ENCODE measurements around the gene P4HA2. TPM values are rescaled to one million over a fixed set of nuclear protein-coding genes. Genes with fewer than 3 reads are reported as not detected.
A peak's percentile ranks its signal among the peaks of the same experiment; 100 is the strongest.

Gene P4HA2
- total and polyA plus RNA-seq, 2 experiments from 2014 or later: 139 to 246 TPM

- Histone ChIP-seq H3K4me2 (peak overlapping the region; percentile 29), H4K20me1 (ENCODE audit: insufficient read depth, poor library complexity, severe bottlenecking) (no peaks in the 10 kb centered on the region), H3K79me2 (peaks cover 49% of the 10 kb centered on the region), H3K9me3 (ENCODE audit: low read depth) (no peaks in the 10 kb centered on the region), H3K4me3 (no peak overlapping the region), H3K27me3 (no peaks in the 10 kb centered on the region), H3K4me1 (ENCODE audit: insufficient read depth) (peaks cover 21% of the 10 kb centered on the region), H3K36me3 (replicated peaks; ENCODE audit: insufficient read depth, low read depth) (no peaks in the 10 kb centered on the region), H3K27ac (peak overlapping the region; percentile 73), H2AFZ (no peak overlapping the region), H3K9me2 (replicated peaks; ENCODE audit: insufficient read depth) (no peaks in the 10 kb centered on the region)
- no peak for DNase-seq (ENCODE audit: low spot score)
- 97% methylated on average over 3 of the region's 3 CpGs for WGBS (ENCODE audit: low lambda C conversion rate, missing lambda C conversion rate)
- TF ChIP-seq EZH2phosphoT487 (IDR thresholded peaks at IDR 0.05; ENCODE audit: low read depth, severe bottlenecking, unreplicated experiment) (no peak), EZH2 (IDR thresholded peaks at IDR 0.05; ENCODE audit: borderline replicate concordance) (no peak), CTCF (IDR thresholded peaks at IDR 0.05; ENCODE audit: poor library complexity) (no peak)
Measured at GRCh38 chr5:132222649-132223038, 5.0 kb downstream of the P4HA2 start.

- H3K4me1 ChIP-seq (ENCODE audit: insufficient read depth): peaks cover 21% of the 10 kb centered on the region
Measured at GRCh38 chr5:132221781-132222648, 5.6 kb downstream of the P4HA2 start.

GRCh38 chr5:132220491-132220890 lies 7.2 kb downstream of the P4HA2 start:
- Histone ChIP-seq H3K4me3 (no peak overlapping the region), H3K4me1 (ENCODE audit: insufficient read depth) (peaks cover 6% of the 10 kb centered on the region), H4K20me1 (ENCODE audit: insufficient read depth, poor library complexity, severe bottlenecking) (no peaks in the 10 kb centered on the region), H2AFZ (no peak overlapping the region), H3K9me2 (replicated peaks; ENCODE audit: insufficient read depth) (no peaks in the 10 kb centered on the region), H3K9me3 (ENCODE audit: low read depth) (no peaks in the 10 kb centered on the region), H3K36me3 (replicated peaks; ENCODE audit: insufficient read depth, low read depth) (no peaks in the 10 kb centered on the region), H3K4me2 (no peak overlapping the region), H3K27me3 (no peaks in the 10 kb centered on the region), H3K79me2 (peaks cover 38% of the 10 kb centered on the region), H3K27ac (no peak overlapping the region)
- DNase-seq (ENCODE audit: low spot score): no peak
- 52% methylated on average over 2 of the region's 2 CpGs for WGBS (ENCODE audit: low lambda C conversion rate, missing lambda C conversion rate)
- no peak for TF ChIP-seq EZH2 (IDR thresholded peaks at IDR 0.05; ENCODE audit: borderline replicate concordance)
- TF ChIP-seq EZH2phosphoT487 (IDR thresholded peaks at IDR 0.05; ENCODE audit: low read depth, severe bottlenecking, unreplicated experiment): no peak
- no peak for TF ChIP-seq CTCF (IDR thresholded peaks at IDR 0.05; ENCODE audit: poor library complexity)

More at GRCh38 chr5:132221781-132222648, 5.6 kb downstream of the P4HA2 start:
- 77% methylated on average over 7 of the region's 7 CpGs for WGBS (ENCODE audit: low lambda C conversion rate, missing lambda C conversion rate)
- peaks cover 49% of the 10 kb centered on the region for H3K79me2 ChIP-seq
- H3K27me3 ChIP-seq: no peaks in the 10 kb centered on the region
- no peaks in the 10 kb centered on the region for H3K9me2 ChIP-seq (replicated peaks; ENCODE audit: insufficient read depth)
- no peaks in the 10 kb centered on the region for H3K36me3 ChIP-seq (replicated peaks; ENCODE audit: insufficient read depth, low read depth)
- peak overlapping the region; percentile 29 for H3K4me2 ChIP-seq
- peak overlapping the region; percentile 73 for H3K27ac ChIP-seq
- TF ChIP-seq EZH2phosphoT487 (IDR thresholded peaks at IDR 0.05; ENCODE audit: low read depth, severe bottlenecking, unreplicated experiment) (no peak), CTCF (IDR thresholded peaks at IDR 0.05; ENCODE audit: poor library complexity) (peak; percentile 19), EZH2 (IDR thresholded peaks at IDR 0.05; ENCODE audit: borderline replicate concordance) (no peak)
- peak; percentile 65 for DNase-seq (ENCODE audit: low spot score)
- H2AFZ ChIP-seq: no peak overlapping the region
- H3K9me3 ChIP-seq (ENCODE audit: low read depth): no peaks in the 10 kb centered on the region
- no peak overlapping the region for H3K4me3 ChIP-seq
- H4K20me1 ChIP-seq (ENCODE audit: insufficient read depth, poor library complexity, severe bottlenecking): no peaks in the 10 kb centered on the region
